AG04450 (cell line): ENCODE results near the gene IL25. TPM values are rescaled to one million over a fixed set of nuclear protein-coding genes. Genes with fewer than 3 reads are reported as not detected.

ENCODE experiments used
- CTCF ChIA-PET: fragments of 300-600, 350-600 bp; formaldehyde crosslinking; extraction: SDS; loops from one replicate; lab custom pipeline; 2022; ENCODE audit warnings: antibody characterized with exemption, inconsistent platforms; lab: Charles Lee
- POLR2A ChIA-PET: fragments of 350-600 bp; formaldehyde crosslinking; extraction: SDS; loops from one replicate; lab custom pipeline; 2021; ENCODE audit warnings: antibody characterized with exemption, inconsistent platforms; lab: Yijun Ruan, JAX
- DNase-seq: peaks from one replicate; pipeline ENCODE4 v3.0.0-alpha.2; 2011; ENCODE audit warnings: low read depth, low spot score
- H3K27ac ChIP-seq: one replicate; pipeline ENCODE4 v1.5.1; 2012; ENCODE audit warnings: low read depth, low read length, control low read depth
- H3K27me3 ChIP-seq: one replicate; pipeline ENCODE4 v1.6.0; 2012; ENCODE audit warnings: low read length; ENCODE audit not compliant: control insufficient read depth, insufficient read depth
- H3K4me3 ChIP-seq: 2 replicates; pipeline ENCODE4 v1.5.1; 2011; ENCODE audit warnings: mild to moderate bottlenecking, low read depth, low read length, control low read depth
- H3K9me3 ChIP-seq: 2 replicates; pipeline ENCODE4 v1.5.1; 2012; ENCODE audit warnings: low read length; ENCODE audit not compliant: control insufficient read depth, insufficient read depth
- CTCF ChIP-seq: IDR thresholded peaks from 2 replicates; pipeline ENCODE4 v1.5.1; 2011; ENCODE audit warnings: low read depth, low read length, control low read depth, inconsistent platforms
- polyA plus RNA-seq: library from polyadenylated mRNA; depleted of rRNA; stranded (reverse); fragments of >200 nt; gene quantifications from 2 replicates; pipeline ENCODE4 v1.2.3, GENCODE V29; 2011

The IL25 gene
- polyA plus RNA-seq, 1 experiment = not detected

DNA sequence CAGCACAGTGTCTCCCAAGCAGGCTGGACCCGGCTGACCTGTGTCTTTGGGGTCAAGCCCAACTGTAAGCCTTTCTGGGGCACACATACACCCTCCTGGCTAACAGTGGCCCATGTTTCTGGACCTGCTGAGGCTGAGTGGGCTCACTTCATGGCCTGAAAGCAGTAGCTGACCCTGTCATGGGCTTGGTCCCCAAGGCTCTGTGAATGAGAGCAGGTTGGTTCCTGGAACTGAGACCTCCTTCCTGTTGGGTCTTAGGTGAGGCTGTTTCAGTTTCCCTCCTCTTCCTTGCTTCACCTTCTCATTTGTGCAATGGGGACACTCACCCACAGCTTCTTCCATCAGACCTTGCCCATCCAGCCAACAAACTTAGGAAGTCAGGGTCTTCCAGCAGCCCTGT is 744 bp upstream of the IL25 start:
- TF ChIP-seq CTCF = no peak
- Histone ChIP-seq H3K27me3 (peaks cover 26% of the 10 kb centered on the region), H3K4me3 (no peak overlapping the region), H3K9me3 (no peaks in the 10 kb centered on the region), H3K27ac (no peak overlapping the region)
- DNase-seq = no peak
- POLR2A ChIA-PET = no interaction called here
- CTCF ChIA-PET = no interaction called here

DNA sequence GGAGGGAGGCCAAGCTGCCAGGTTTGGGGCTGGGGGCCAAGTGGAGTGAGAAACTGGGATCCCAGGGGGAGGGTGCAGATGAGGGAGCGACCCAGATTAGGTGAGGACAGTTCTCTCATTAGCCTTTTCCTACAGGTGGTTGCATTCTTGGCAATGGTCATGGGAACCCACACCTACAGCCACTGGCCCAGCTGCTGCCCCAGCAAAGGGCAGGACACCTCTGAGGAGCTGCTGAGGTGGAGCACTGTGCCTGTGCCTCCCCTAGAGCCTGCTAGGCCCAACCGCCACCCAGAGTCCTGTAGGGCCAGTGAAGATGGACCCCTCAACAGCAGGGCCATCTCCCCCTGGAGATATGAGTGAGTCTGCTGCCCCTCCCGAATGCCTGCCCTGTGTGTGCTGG is 432 bp downstream of the IL25 start:
- peaks cover 36% of the 10 kb centered on the region for H3K27me3 ChIP-seq
- no peak overlapping the region for H3K27ac ChIP-seq
- no peaks in the 10 kb centered on the region for H3K9me3 ChIP-seq
- TF ChIP-seq CTCF = no peak
- ChIA-PET CTCF (interaction anchor here (0.6 kb wide), 1 partner anchor 101 kb away, joined by 4 read pairs; no protein-coding TSS in a partner anchor), POLR2A (no interaction called here)
- H3K4me3 ChIP-seq = no peak overlapping the region
- DNase-seq = no peak

DNA sequence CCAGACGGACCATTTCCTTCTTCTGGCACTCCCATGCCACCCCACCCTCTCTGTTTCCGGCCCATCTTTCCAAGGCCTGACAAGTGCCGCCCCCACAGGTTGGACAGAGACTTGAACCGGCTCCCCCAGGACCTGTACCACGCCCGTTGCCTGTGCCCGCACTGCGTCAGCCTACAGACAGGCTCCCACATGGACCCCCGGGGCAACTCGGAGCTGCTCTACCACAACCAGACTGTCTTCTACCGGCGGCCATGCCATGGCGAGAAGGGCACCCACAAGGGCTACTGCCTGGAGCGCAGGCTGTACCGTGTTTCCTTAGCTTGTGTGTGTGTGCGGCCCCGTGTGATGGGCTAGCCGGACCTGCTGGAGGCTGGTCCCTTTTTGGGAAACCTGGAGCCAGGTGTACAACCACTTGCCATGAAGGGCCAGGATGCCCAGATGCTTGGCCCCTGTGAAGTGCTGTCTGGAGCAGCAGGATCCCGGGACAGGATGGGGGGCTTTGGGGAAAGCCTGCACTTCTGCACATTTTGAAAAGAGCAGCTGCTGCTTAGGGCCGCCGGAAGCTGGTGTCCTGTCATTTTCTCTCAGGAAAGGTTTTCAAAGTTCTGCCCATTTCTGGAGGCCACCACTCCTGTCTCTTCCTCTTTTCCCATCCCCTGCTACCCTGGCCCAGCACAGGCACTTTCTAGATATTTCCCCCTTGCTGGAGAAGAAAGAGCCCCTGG is 3.1 kb downstream of the IL25 start:
- Histone ChIP-seq H3K27ac (no peak overlapping the region), H3K4me3 (no peak overlapping the region), H3K27me3 (peaks cover 42% of the 10 kb centered on the region), H3K9me3 (no peaks in the 10 kb centered on the region)
- no peak for TF ChIP-seq CTCF
- CTCF ChIA-PET = interaction anchor here (0.6 to 1.0 kb wide), 3 partner anchors 49 to 185 kb away, joined by 4 to 5 read pairs (median 5); no protein-coding TSS in a partner anchor
- POLR2A ChIA-PET = interaction anchor here (1.3 kb wide), 1 partner anchor 54 kb away, joined by 3 read pairs; no protein-coding TSS in a partner anchor
- no peak for DNase-seq

DNA sequence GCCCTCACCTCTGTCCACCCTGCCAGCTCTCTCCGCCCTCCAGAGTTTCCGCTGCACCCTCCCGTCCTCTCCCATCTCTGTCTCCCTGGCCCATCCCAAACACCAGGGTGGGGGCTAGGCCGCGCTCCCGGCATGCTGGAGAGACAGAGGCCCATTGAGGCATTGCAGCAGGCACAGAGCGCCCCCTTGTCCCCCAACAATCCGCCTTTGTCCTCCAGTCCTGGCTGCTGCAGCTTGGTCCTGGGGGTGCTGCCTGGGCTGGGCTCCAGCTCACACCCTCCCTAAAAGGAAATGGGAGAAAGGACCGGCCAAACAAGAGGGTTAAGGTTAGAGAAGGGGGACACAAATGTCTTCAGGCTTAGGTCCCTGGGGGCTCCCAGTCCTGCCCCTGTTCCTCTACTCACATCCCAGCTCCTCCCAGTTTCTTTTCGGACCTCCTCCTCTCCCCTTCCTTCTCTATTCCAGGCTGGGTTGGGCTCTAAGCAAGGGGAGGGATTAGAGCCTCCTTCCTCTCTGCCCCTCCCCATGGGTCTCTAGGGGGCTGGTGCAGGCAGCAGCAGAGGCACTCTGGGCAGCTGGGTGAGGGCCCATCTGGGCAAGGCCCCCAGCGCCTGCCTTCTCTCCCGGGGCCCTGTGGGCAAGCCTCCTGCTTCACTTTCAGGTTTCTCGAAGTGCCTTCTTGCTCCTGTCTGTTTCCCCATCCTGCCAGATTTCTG is 4.0 kb downstream of the IL25 start, which contains the start of gene CMTM5:
TSS of gene CMTM5 (plus strand) at position 565 of the 716 bp plus-strand sequence. CDS start 206 bp downstream, outside the sequence.
- no peak for TF ChIP-seq CTCF
- DNase-seq = no peak
- POLR2A ChIA-PET = no interaction called here
- H3K27ac ChIP-seq = no peak within 1 kb of the TSS
- no peaks in the 10 kb centered on the region for H3K9me3 ChIP-seq
- CTCF ChIA-PET = interaction anchor here (0.6 to 1.0 kb wide), 3 partner anchors 48 to 184 kb away, joined by 3 to 5 read pairs (median 5); no protein-coding TSS in a partner anchor
- H3K4me3 ChIP-seq = no peak within 1 kb of the TSS
- peaks cover 40% of the 10 kb centered on the region for H3K27me3 ChIP-seq

DNA sequence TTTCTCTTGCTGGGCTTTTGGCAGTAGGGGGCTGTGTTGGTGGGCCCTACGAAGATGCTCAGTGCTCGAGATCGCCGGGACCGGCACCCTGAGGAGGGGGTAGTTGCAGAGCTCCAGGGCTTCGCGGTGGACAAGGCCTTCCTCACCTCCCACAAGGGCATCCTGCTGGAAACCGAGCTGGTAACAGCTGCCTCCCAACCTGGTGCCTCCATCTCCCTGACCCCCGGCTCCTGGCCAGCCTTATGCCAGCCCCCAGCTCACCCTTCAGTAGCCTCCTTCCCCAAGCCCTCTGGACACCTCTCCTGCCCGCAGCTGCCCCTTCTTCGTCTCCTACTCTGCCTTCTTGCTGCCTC is 4.6 kb downstream of the IL25 start:
- Histone ChIP-seq H3K27me3 (peaks cover 39% of the 10 kb centered on the region), H3K4me3 (no peak overlapping the region), H3K9me3 (no peaks in the 10 kb centered on the region), H3K27ac (no peak overlapping the region)
- ChIA-PET CTCF (interaction anchor here (4.8 kb wide), 1 partner anchor 52 kb away, joined by 138 read pairs; the partner anchor contains the start of gene PABPN1), POLR2A (no interaction called here)
- TF ChIP-seq CTCF = no peak
- DNase-seq = no peak
